ENCODE measurements around the gene GLB1L3. TPM values are rescaled to one million over a fixed set of nuclear protein-coding genes. Genes with fewer than 3 reads are reported as not detected.

Gene GLB1L3
- total and polyA plus RNA-seq, 2 of the 4 experiments (the other 2 are of a cell fraction) = not detected

GRCh38 chr11:134229126-134229790 is 46.9 kb upstream of the GLB1L3 start:
- TF ChIP-seq, protein P1, sequence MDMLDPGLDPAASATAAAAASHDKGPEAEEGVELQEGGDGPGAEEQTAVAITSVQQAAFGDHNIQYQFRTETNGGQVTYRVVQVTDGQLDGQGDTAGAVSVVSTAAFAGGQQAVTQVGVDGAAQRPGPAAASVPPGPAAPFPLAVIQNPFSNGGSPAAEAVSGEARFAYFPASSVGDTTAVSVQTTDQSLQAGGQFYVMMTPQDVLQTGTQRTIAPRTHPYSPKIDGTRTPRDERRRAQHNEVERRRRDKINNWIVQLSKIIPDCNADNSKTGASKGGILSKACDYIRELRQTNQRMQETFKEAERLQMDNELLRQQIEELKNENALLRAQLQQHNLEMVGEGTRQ (IDR thresholded peaks at IDR 0.05; ENCODE audit: low read depth, low read length) = no peak
- TF ChIP-seq RAD21 (IDR thresholded peaks at IDR 0.05; ENCODE audit: low read length) (no peak), SMC3 (IDR thresholded peaks at IDR 0.05; ENCODE audit: low read depth, low read length) (no peak)
- H3K23ac ChIP-seq (ENCODE audit: low read depth, low read length) = no peak overlapping the region
- H4K91ac ChIP-seq (ENCODE audit: insufficient read depth, low read depth, low read length) = no peak overlapping the region
- H2AFZ ChIP-seq (replicated peaks; ENCODE audit: low read length, poor library complexity) = no peak overlapping the region
- DNase-seq = no peak
- H2AK5ac ChIP-seq (ENCODE audit: low read depth, low read length) = no peak overlapping the region
- no peak overlapping the region for H3K4me2 ChIP-seq (ENCODE audit: low read depth, low read length)
- H4K8ac ChIP-seq (ENCODE audit: low read depth in 2 of 2, low read length in 2 of 2) = no peak overlapping the region
- no peak overlapping the region for H3K56ac ChIP-seq (ENCODE audit: extremely low read depth, insufficient read depth, low read length)
- no peak overlapping the region for H2BK15ac ChIP-seq (ENCODE audit: low read depth, low read length)
- peaks cover 18% of the 10 kb centered on the region for H3K9me1 ChIP-seq (ENCODE audit: insufficient read depth, low read length)
- H2BK20ac ChIP-seq (ENCODE audit: low read depth, low read length) = no peak overlapping the region
- in situ Hi-C loops (cut with MboI; ENCODE audit: low sequenced_read_pairs) (no loop called here), intact Hi-C loops (cut with micrococcal nuclease) (loop anchor here (10.0 kb wide), 2 partner anchors 184 to 304 kb away; no protein-coding TSS in a partner anchor), dilution Hi-C loops (cut with HindIII; ENCODE audit: low sequenced_read_pairs, unreplicated experiment) (no loop called here)
- CTCF ChIA-PET = no interaction called here
- ATAC-seq (ENCODE audit: low read depth) = no peak
- no peak overlapping the region for H3K14ac ChIP-seq (replicated peaks; ENCODE audit: low read depth, low read length)
- 91% methylated on average over 3 of the region's 6 CpGs; no CpG with 5 or more reads in 1 of the 2 experiments for WGBS, 2 experiments (ENCODE audit: extremely low coverage in 2 of 2, insufficient read length in 1 of 2)
- BruUV-seq (replicated peaks) = no TSS peak
- no peak overlapping the region for H2BK120ac ChIP-seq (ENCODE audit: low read depth, low read length)
- H3K4me3 ChIP-seq (ENCODE audit: insufficient read depth, low read depth, low read length) = no peak overlapping the region
- H3K18ac ChIP-seq (ENCODE audit: low read depth, low read length) = no peak overlapping the region
- peaks cover 2% of the 10 kb centered on the region; the same call in 1 of the 2 replicates for H3K36me3 ChIP-seq (ENCODE audit: control insufficient read depth, insufficient read depth, low read length)
- peaks cover 41% of the 10 kb centered on the region for H4K20me1 ChIP-seq (ENCODE audit: insufficient read depth, low read length)
- H4K5ac ChIP-seq (ENCODE audit: low read depth, low read length) = no peak overlapping the region
- no peak overlapping the region for H3K4ac ChIP-seq (ENCODE audit: low read depth, low read length)
- H3K27me3 ChIP-seq (ENCODE audit: control insufficient read depth, insufficient read depth, low read length) = no peaks in the 10 kb centered on the region
- H3K9me3 ChIP-seq (ENCODE audit: control insufficient read depth, insufficient read depth, low read length) = no peaks in the 10 kb centered on the region
- H3K79me1 ChIP-seq (ENCODE audit: low read depth in 1 of 2, low read length in 2 of 2) = peaks cover 20 to 74% of the 10 kb centered on the region in 2 experiments
- no peak overlapping the region for H3K9ac ChIP-seq (ENCODE audit: low read depth, low read length)
- no peak overlapping the region for H2BK5ac ChIP-seq (ENCODE audit: low read depth, low read length, poor library complexity, severe bottlenecking)
- POLR2A ChIA-PET (ENCODE audit: unreplicated experiment) = no interaction called here
- no peak overlapping the region for H3K27ac ChIP-seq (ENCODE audit: insufficient read depth, low read length)
- H3K4me1 ChIP-seq (ENCODE audit: control insufficient read depth, insufficient read depth, low read length) = peaks cover 2% of the 10 kb centered on the region; the same call in 1 of the 2 replicates
- no peak overlapping the region for H2AK9ac ChIP-seq (replicated peaks; ENCODE audit: low read depth, low read length, poor library complexity)

Data from IMR-90 (cell line).